GM12892 (cell line): ENCODE results near the gene SMARCC2.

Source experiments
- POLR2A ChIP-seq: IDR thresholded peaks from 2 replicates; pipeline ENCODE4 v1.6.1; 2011; ENCODE audit warnings: low read depth, low read length, control low read depth
- POLR2AphosphoS5 ChIP-seq: IDR thresholded peaks from 2 replicates; pipeline ENCODE4 v1.6.1; 2011; ENCODE audit warnings: low read depth, low read length, control low read depth

GRCh38 chr12:56186957-56187356 lies 2.3 kb downstream of the SMARCC2 start:
- TF ChIP-seq POLR2AphosphoS5 (no peak), POLR2A (no peak)
